ENCODE measurements around the gene ADAM12.

GRCh38 chr10:126068322-126068721 is 320.0 kb downstream of the ADAM12 start:
- TF ChIP-seq CTCF (IDR thresholded peaks at IDR 0.05), result no peak
- TF ChIP-seq POLR2A (IDR thresholded peaks at IDR 0.05), result no peak

Data from adrenal gland (tissue), 5 donors.